ENCODE results near the gene ZNF488.

The ZNF488 gene

GRCh38 chr10:47367646-47368045, 16.4 kb downstream of the ZNF488 start:
- no peak for DNase-seq (ENCODE audit: low read depth in 1 of 2, low spot score in 1 of 2)

GRCh38 chr10:47366731-47367460, 17.2 kb downstream of the ZNF488 start:
- DNase-seq (ENCODE audit: low read depth in 1 of 2, low spot score in 1 of 2), result no peak

GRCh38 chr10:47366181-47366631, 17.9 kb downstream of the ZNF488 start:
- DNase-seq (ENCODE audit: low read depth in 1 of 2, low spot score in 1 of 2), result no peak

GRCh38 chr10:47365431-47366180, 18.5 kb downstream of the ZNF488 start:
- DNase-seq (ENCODE audit: low read depth in 1 of 2, low spot score in 1 of 2), result no peak

GRCh38 chr10:47364911-47365310, 19.2 kb downstream of the ZNF488 start:
- DNase-seq (ENCODE audit: low read depth in 1 of 2, low spot score in 1 of 2), result no peak

GRCh38 chr10:47364366-47364765, 19.7 kb downstream of the ZNF488 start:
- DNase-seq (ENCODE audit: low read depth in 1 of 2, low spot score in 1 of 2), result no peak

- DNase-seq (ENCODE audit: low read depth in 1 of 2, low spot score in 1 of 2), result no peak
Measured at GRCh38 chr10:47363781-47364180, 20.3 kb downstream of the ZNF488 start.

- DNase-seq (ENCODE audit: low read depth in 1 of 2, low spot score in 1 of 2), result no peak
Measured at GRCh38 chr10:47362199-47362598, 21.9 kb downstream of the ZNF488 start.

- no peak for DNase-seq (ENCODE audit: low read depth in 1 of 2, low spot score in 1 of 2)
Measured at GRCh38 chr10:47361293-47361692, 22.8 kb downstream of the ZNF488 start.

GRCh38 chr10:47360419-47361040, 23.6 kb downstream of the ZNF488 start:
- no peak for DNase-seq (ENCODE audit: low read depth in 1 of 2, low spot score in 1 of 2)

- no peak for DNase-seq (ENCODE audit: low read depth in 1 of 2, low spot score in 1 of 2)
Measured at GRCh38 chr10:47359626-47360418, 24.3 kb downstream of the ZNF488 start.

GRCh38 chr10:47359101-47359500, 25.0 kb downstream of the ZNF488 start:
- no peak for DNase-seq (ENCODE audit: low read depth in 1 of 2, low spot score in 1 of 2)

GRCh38 chr10:47358457-47358856, 25.6 kb downstream of the ZNF488 start:
- DNase-seq (ENCODE audit: low read depth in 1 of 2, low spot score in 1 of 2), result no peak

GRCh38 chr10:47357911-47358310, 26.2 kb downstream of the ZNF488 start:
- no peak for DNase-seq (ENCODE audit: low read depth in 1 of 2, low spot score in 1 of 2)

- DNase-seq (ENCODE audit: low read depth in 1 of 2, low spot score in 1 of 2), result no peak
Measured at GRCh38 chr10:47357131-47357582, 26.9 kb downstream of the ZNF488 start.

GRCh38 chr10:47356708-47357107, 27.4 kb downstream of the ZNF488 start:
- DNase-seq (ENCODE audit: low read depth in 1 of 2, low spot score in 1 of 2), result no peak

GRCh38 chr10:47354900-47355299, 29.2 kb downstream of the ZNF488 start:
- no peak for DNase-seq (ENCODE audit: low read depth in 1 of 2, low spot score in 1 of 2)

GRCh38 chr10:47354165-47354564, 29.9 kb downstream of the ZNF488 start:
- DNase-seq (ENCODE audit: low read depth in 1 of 2, low spot score in 1 of 2), result no peak

- no peak for DNase-seq (ENCODE audit: low read depth in 1 of 2, low spot score in 1 of 2)
Measured at GRCh38 chr10:47353351-47353750, 30.7 kb downstream of the ZNF488 start.

- DNase-seq (ENCODE audit: low read depth in 1 of 2, low spot score in 1 of 2), result no peak
Measured at GRCh38 chr10:47351899-47352815, 31.9 kb downstream of the ZNF488 start.

Measured in stimulated activated CD4-positive, alpha-beta T cell treated with anti-CD3 and anti-CD28 coated beads, Interleukin-15, amount 100 ng/mL, for 1 hour (primary cell).